ENCODE results near the gene ARL16. TPM values are rescaled to one million over a fixed set of nuclear protein-coding genes. Genes with fewer than 3 reads are reported as not detected.

Gene ARL16
- total and polyA plus RNA-seq, 2 of the 8 experiments (the other 6 are each of a cell fraction or from before 2014, with no cell fraction given) = 37.0 to 60.8 TPM

- no peak overlapping the region; the same call in 1 of the 2 replicates for H2BK5ac ChIP-seq (ENCODE audit: low read depth, low read length)
- peaks cover 20% of the 10 kb centered on the region for H3K23me2 ChIP-seq (ENCODE audit: low read depth, low read length)
- H3K4me1 ChIP-seq (replicated peaks in 1 of 4; ENCODE audit: control insufficient read depth in 3 of 4, insufficient read depth in 4 of 4, low read length in 3 of 4) = peaks cover 0 to 24% (median 18%) of the 10 kb centered on the region in 4 experiments; a peak in 5 of 7 replicates
- no peak overlapping the region for H3K4ac ChIP-seq (replicated peaks; ENCODE audit: insufficient read length, low read depth, low read length)
- H3K18ac ChIP-seq (ENCODE audit: extremely low read depth, low read length) = no peak overlapping the region
- H2AK5ac ChIP-seq (ENCODE audit: low read depth, low read length) = peak overlapping the region; percentile 82; the same call in 1 of the 2 replicates
- H3K9ac ChIP-seq (replicated peaks in 1 of 4; ENCODE audit: extremely low read depth in 1 of 4, low read depth in 3 of 4, low read length in 3 of 4) = peak overlapping the region in 1 of 4 experiments; percentile 50; a peak in 2 of 7 replicates
- no peak overlapping the region for H2AFZ ChIP-seq (ENCODE audit: low read length)
- H3K4me2 ChIP-seq (ENCODE audit: insufficient read depth in 1 of 2, low read depth in 2 of 2, low read length in 2 of 2) = peak overlapping the region; percentile 77 to 87
- peaks cover 0 to 9% (median 0%) of the 10 kb centered on the region in 4 experiments; a peak in 3 of 8 replicates for H3K36me3 ChIP-seq (ENCODE audit: control insufficient read depth in 2 of 4, insufficient read depth in 4 of 4, low read length in 3 of 4)
- H3K79me2 ChIP-seq (ENCODE audit: control insufficient read depth in 1 of 2, insufficient read depth in 2 of 2, low read length in 2 of 2) = peaks cover 0 to 7% of the 10 kb centered on the region in 2 experiments; a peak in 1 of 4 replicates
- H2BK120ac ChIP-seq (replicated peaks; ENCODE audit: low read depth, low read length) = no peak overlapping the region
- H3K23ac ChIP-seq (ENCODE audit: insufficient read length) = no peak overlapping the region
- H3K27ac ChIP-seq (ENCODE audit: low read depth, low read length) = no peak overlapping the region
- peak overlapping the region; percentile 44 to 86 (median 59); a peak in 4 of 8 replicates for H3K4me3 ChIP-seq (ENCODE audit: extremely low read depth in 1 of 4, insufficient read depth in 2 of 4, low read depth in 3 of 4, low read length in 4 of 4)
- no peak overlapping the region for H3K56ac ChIP-seq (replicated peaks; ENCODE audit: insufficient read length, low read depth, low read length)
- FAIRE-seq = no peak
- DNase-seq (ENCODE audit: low read depth in 1 of 2, low spot score in 2 of 2) = no peak
- no peak overlapping the region for H2BK12ac ChIP-seq (ENCODE audit: low read depth, low read length)
- peaks cover 3 to 10% of the 10 kb centered on the region in 2 experiments for H4K20me1 ChIP-seq (replicated peaks in 1 of 2; ENCODE audit: control insufficient read depth in 1 of 2, insufficient read depth in 2 of 2, low read length in 2 of 2)
- H4K8ac ChIP-seq (ENCODE audit: extremely low read depth, insufficient read depth, low read length) = no peak overlapping the region; the same call in 1 of the 2 replicates
- TF ChIP-seq EP300 (IDR thresholded peaks at IDR 0.05; ENCODE audit: borderline replicate concordance in 1 of 2, low read depth in 2 of 2, low read length in 2 of 2) = no peak
- TF ChIP-seq GABPA (IDR thresholded peaks at IDR 0.05; ENCODE audit: borderline replicate concordance, insufficient read depth, low read length) = no peak
- TF ChIP-seq SIRT6 (IDR thresholded peaks at IDR 0.05; ENCODE audit: low read length) = no peak
- no peak for TF ChIP-seq RFX5 (IDR thresholded peaks at IDR 0.05; ENCODE audit: borderline replicate concordance, low read depth, low read length)
- TF ChIP-seq CEBPB (IDR thresholded peaks at IDR 0.05; ENCODE audit: low read depth, low read length) = no peak
- no peak for TF ChIP-seq TAF7 (optimal IDR thresholded peaks at IDR 0.05; ENCODE audit: borderline replicate concordance, low read depth, low read length)
- no peak for TF ChIP-seq KDM5A (IDR thresholded peaks at IDR 0.05; ENCODE audit: low read length)
- no peak for TF ChIP-seq MAX (IDR thresholded peaks at IDR 0.05)
- no peak for TF ChIP-seq BCL11A (IDR thresholded peaks at IDR 0.05; ENCODE audit: low read depth in 2 of 2, low read length in 2 of 2)
- peaks cover 10% of the 10 kb centered on the region for H3K79me1 ChIP-seq (ENCODE audit: low read depth, low read length)
- POLR2A ChIA-PET (ENCODE audit: partially characterized antibody) = interaction anchor here (0.9 to 25.9 kb wide), 7 partner anchors 5 to 174 kb away, joined by 3 to 436 read pairs (median 5); partner anchors contain the start of genes ARL16, HGS, MRPL12 and SLC25A10
- H3K14ac ChIP-seq (ENCODE audit: insufficient read length) = no peak overlapping the region
- CTCF ChIA-PET (ENCODE audit: partially characterized antibody) = interaction anchor here (0.6 to 2.2 kb wide), 8 partner anchors 11 to 156 kb away, joined by 3 to 6 read pairs (median 4); no protein-coding TSS in a partner anchor
- H3K27me3 ChIP-seq (replicated peaks in 1 of 4; ENCODE audit: control insufficient read depth in 3 of 4, extremely low read depth in 1 of 4, insufficient read depth in 3 of 4, low read length in 3 of 4) = no peaks in the 10 kb centered on the region; a peak in 2 of 7 replicates
- H2BK15ac ChIP-seq (ENCODE audit: low read length) = no peak overlapping the region
- H4K91ac ChIP-seq (replicated peaks; ENCODE audit: insufficient read length, low read length) = no peak overlapping the region
- no peaks in the 10 kb centered on the region for H3K9me3 ChIP-seq (ENCODE audit: insufficient read depth in 2 of 2, low read depth in 1 of 2, low read length in 1 of 2)
- no peak overlapping the region for H4K5ac ChIP-seq (ENCODE audit: insufficient read length, low read depth, low read length)
- H2BK20ac ChIP-seq (ENCODE audit: low read length) = no peak overlapping the region
- WGBS, 2 experiments (ENCODE audit: extremely low coverage in 1 of 2, insufficient coverage in 1 of 2, insufficient read length in 1 of 2, insufficient replicate concordance in 2 of 2, low coverage in 1 of 2, low lambda C conversion rate in 2 of 2, missing lambda C conversion rate in 1 of 2) = 89% methylated on average over 32 of the region's 36 CpGs; no CpG with 5 or more reads in 1 of the 2 experiments
Observed at GRCh38 chr17:81713556-81714411, 30.2 kb upstream of the ARL16 start.
